ENCODE measurements around the gene ELL.

The ELL gene

DNA sequence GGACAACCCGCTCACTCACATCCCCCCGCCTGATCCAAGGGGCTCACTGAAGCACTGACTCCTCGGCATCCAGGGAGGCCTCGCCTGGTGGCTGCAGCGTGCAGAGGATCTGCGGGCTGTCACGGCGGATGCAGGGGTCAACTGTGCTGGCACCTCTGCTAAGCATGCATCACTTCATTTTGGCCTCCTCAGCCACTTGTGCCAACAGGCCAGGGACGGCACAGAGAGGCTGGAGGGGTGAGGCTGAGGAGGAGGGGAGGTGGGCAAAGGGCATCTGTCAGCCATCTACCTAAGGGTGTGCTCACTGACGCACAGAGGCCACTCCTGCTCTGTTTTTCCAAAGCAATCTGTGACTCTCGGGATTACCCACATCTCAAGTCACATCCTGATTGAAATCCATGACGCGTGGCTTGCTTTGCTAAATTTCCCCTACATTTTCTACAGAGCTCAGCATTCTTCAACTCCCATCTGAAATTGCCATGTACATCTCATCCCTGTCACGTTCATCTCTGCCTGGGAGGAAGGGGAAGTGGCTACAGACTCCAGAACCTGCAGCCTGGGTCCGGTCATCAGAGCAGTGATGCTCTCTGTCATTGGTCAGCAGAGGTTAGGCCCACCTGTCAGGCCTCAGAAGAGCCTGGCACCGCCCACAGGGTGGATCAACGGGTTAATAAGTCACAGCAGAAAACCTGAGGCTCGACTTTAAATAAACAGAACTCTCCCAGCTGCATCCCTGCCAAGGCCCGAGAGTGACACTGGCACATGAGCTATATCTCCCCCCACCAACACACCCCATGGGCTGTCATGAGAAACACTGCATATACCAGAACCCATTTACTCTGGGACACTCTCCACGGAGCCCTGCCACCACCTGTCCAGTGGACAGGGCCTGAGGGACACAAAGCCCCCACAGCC is 17.6 kb downstream of the ELL start:
- no peak for DNase-seq

DNA sequence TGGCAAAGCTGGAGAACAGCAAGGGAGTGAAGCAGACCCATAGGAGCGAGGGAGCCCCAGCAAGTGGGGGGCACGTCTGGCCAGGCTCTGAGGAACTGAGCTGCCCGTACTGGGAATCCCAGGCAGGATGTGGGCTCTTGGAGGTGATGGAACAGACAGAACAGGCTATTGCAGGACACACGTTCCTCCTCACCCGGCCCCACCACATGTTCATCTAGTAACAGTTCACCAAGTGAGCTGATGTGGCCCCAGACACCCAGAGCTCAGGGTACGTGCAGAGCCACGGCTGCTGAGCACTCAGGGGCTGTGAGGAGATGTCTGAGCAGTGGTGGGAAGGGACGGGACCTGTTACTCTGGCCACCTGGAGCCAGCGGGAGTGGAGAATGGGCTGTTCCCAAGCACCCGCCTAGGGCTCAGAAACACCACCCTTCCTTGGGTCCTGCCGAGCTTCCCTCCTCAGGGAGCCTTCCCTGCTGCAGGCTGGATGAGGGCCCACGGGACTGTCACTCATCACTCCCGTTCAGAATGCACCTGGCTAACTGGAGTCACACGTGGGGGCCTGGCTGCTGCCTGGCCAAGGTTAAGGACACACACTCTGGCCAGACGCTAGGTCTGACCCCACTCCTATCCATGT is 18.4 kb downstream of the ELL start:
- no peak for DNase-seq

DNA sequence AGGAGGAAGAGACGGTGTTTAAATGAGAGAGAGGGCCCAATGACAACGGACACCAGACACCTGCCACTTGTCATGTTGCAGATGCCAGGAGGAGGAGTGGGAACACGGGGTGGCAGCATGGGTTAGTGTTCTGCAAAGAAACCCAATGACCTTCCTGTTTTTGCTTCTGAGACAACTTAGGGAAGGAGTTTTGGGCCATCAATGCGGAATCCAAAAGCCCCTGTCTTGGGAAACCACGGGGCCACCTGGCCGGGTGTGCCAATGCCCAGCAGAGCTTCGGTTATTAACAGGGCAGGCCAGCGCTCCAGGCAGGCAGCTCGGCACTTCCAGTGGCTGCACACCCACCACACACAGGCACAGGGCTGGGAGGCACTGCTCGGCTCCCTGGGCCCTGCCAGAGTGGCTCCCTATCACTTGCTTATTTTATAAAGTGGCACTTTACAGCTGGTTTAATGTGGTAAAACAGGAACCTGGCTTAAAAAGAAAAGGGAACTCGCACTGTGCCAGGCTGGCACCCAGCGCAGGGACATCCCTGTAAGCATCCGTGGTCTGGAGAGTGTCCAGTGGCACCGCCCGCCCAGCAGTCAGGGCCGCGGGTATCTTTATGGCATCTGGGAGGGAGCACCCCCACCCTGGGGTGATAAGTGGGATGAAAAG is 19.1 kb downstream of the ELL start:
- no peak for DNase-seq

DNA sequence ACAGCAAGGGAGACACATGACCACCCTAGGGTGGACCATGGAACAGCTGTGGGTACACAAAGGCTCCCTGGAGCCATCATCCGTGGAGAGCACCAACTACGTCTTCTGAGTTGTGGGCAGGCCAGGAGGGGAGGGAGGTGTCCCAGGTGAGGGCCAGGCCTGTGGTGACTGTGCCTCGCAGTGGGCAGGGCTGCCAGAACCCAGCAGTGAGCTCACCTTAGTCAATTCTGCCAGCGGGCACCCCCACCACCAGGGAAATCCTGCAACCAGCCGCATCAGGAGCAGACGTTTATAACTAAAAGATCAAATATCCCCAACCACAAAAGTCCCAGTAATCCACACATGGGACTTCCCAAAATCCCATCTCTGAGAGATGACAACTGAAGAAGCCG is 19.6 kb downstream of the ELL start:
- no peak for DNase-seq

DNA sequence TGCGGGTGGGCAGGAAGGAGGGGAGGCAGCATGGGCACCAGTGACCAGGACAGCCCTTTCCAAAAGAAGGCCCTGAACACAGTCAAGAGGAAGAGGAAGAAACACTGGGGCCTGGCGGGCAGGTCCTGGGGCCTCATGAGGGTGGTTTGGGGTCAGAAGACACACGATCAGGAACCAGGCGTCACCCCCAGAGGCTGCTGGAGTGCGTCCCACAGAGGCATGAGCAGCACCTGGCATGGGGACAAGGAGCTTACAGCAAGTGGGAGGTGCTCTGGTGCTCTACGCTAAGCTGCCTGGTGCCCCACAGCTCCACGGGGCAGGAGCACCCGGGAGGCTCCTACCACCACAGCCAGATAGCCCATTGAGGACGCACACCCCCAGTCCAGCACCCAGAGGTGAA is 20.0 kb downstream of the ELL start:
- no peak for DNase-seq

DNA sequence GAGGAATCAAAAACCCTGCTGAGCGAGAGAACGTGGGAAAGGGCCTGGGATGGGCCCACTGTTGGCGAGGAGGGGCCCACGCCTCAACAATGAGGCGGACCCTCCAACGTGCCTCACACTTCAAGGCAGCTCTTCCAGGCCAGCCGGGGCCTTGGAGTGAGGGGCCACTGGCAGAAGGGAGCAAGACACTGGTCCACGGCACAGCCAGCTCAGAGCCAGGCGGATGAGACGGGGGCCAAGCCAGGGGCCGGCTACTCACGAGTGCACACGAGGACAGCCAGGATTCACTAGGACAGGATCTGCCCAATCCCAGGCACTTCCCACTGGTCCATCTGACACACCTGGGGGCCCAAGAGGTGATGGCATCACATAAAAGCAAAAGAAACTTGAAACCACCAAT is 20.5 kb downstream of the ELL start:
- no peak for DNase-seq

DNA sequence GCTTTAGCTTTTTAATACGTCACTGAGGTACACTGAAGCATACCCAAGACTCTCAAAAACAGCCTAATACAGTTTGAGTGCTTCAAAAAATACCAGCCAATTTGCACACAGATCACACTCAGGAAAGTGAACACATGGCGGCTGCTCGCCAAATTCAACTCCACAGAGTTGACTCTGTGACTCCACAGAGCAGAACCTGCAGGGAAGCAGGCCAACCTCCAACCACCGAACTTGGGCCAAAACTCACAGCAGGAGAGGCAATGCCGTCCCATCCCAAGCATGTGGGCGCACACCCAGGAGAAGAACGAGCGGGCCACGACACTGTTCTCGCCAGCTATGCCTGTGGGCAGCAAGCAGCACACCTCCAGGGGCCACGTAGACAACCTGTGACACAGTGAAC is 21.1 kb downstream of the ELL start:
- DNase-seq = no peak

DNA sequence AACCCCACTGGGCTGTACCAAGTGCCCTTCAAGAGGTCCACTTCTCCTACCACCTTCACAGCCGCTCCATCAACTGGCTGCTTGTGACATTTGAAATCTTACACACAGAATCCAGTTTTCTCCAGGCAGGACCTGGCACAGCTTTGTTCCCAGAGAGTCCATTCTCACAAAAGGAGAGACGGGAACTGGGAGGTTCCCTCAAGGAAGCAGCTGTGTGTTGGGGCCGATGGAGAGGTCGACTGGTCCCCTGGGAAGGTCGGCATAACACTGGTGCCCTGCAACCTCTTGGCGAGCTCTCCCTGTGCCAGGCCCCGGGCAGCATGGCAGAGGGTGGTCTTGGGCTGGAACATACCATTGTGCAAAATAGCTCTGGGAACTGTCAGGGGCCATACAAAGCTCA is 21.5 kb downstream of the ELL start:
- no peak for DNase-seq

DNA sequence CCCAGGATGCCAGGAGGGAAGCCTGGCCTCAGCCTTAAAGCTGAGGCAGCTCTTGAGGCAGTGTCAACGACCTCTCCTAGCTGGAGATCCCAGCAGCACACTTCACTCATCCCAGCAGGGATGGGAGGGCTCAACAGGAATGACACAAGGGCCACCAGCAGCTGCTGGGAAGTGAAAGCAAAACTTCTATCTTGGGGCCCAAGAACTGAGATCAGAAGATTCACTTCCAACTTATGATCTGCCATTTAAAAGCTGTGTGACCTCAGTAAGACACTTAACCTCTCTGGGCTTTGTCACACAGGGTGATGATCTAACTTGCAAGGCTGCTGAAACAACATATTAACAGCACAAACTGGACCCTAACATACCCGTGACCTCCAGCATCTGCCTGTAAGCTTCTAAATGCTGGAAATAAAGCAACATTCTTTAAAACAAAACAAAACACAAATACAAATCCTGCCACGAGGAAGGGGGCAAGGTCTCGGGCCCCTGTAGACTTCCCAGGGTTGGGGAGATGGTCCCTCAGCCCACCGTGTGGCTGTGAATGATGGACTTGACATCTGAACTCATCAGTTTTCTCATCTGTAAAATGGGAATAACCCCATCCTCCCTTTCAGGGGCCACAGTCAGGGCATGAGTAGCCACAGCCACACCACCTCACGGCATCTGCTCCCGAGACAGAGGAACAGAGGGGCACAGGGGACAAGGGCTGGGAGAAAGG is 22.7 kb downstream of the ELL start:
- DNase-seq = no peak

DNA sequence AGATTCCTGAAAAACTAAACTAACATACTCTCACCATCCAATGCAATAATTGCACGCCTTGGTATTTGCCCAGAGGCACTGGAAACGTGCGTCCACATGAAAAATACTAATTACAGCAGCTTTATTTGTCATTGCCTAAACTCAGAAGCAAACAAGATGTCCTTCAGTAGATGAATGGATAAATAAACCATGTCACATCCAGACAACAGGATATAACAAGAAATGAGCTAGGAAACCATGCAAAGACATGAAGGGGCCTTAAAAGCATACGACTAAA is 25.0 kb downstream of the ELL start:
- DNase-seq = no peak

DNA sequence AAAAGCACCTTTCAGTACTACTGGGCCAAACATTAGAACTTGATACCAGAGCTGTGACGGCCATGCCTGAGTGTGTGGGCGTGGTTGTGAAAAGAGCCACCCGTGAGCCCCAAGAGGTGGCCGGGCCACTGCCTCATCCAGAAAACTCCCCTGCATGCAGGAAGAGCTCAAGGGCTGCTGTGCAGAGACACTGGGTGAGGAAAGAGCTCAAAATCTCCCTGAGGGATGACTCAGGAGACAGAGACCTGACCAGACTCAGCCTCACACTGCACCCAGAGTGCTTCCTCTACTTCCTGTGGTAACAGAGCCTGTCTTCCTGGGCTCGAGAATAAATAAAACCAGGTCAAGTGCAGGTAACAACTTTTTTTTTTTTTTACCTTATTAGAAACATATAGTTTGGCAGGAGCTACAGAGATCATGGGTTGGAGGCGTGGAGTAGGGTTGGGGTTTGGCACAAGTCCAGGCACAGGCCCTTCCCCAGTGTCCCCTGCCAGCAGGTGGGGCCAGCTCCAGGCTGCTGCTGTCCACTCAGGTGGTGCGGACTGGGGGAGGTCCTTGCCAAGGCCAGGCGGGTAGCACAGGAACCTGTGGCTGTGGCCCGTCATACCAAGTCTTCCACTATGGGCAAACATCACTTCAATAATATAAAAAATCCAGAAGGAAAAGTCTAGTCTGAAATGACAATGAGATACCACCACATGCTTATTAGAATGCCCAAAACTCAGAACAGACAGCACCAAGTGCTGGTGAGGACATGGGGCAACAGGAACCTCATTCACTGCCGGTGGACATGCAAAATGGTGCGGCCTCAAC is 25.5 kb downstream of the ELL start:
- peak; percentile 76 for DNase-seq

DNA sequence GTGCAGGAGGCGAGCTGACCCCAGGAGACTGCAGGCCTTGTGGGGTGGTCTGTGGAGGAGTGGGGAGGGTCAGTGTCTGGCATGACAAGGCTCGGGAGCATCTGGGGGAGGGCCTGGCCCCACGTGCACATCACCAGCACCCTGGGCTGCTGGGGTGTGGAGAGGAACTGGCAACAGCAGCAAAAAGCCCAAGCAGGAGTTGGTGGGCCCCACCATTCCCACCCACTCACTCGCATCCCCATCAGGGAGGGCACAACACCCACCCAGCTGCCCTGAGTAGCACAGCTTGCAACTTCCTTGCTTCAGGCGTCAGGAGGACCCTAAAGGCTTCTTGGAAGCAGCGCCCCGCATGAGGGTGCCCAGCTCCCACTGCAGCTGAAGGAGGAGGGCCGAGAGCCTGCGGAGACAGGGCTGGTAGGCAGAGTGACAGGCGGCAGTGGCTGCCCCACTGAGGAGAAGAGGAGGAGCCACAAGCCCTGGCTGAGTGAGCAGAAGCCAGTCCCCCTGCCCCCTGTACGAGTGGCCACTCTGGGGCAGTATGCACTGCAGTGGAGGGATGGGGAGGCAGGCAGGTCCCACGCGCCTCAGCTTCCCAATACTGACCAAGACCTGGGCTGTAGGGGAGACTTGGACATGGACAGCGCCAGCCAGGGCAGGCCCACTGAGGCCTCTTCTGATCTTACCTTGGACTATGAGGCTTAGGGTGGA is 26.5 kb downstream of the ELL start:
- DNase-seq = no peak

DNA sequence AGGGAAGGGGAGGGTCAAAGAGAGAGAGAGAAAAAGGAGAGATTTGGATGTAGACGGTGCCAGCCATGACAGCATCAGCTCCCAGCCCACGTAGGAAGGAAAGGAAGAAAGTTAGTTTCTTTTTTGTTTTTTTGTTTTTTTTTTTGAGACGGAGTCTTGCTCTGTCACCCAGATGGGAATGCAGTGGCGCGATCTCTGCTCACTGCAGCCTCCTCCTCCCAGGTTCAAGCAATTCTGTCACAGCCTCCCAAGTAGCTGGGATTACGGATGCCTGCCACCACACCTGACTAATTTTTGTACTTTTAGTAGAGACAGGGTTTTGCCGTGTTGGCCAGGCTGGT is 27.6 kb downstream of the ELL start:
- no peak for DNase-seq

DNA sequence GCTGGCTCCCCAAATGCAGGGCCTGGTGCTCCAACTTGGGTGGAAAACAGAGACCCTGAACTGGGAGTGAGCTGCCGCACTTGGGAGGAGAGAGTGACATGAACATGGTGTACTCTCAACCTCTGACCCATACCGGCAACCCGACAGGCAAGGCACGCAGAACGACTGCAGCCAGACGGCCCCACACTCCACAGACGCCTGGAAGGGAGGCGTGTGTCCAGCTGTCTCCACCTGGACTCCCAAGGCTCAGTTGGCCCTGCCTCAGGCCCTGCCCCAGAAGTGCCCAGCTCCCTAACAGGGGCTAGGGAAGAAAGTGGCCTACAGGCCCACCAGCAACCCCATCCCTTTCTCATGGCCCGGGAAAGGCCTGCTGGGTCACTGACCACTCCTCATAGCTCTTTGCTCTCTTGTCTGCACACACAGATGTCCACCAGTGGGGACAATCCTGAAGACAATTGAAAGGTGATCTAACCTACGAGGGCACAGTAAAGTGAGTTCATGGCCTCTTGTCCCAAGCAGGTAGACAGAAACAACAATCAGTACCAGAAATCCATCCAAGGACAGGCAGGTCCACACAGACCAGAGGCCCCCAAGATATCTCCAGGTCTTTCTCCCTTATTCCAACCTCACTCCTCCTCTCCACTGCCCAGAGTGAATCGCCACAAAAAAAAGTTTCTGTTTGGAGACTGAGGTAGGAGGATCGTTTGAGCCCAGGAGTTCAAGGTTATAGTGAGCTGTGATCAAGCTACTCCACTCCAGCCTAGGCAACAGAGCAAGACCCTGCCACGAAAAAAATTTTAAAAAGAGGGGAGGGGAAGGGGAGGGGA is 28.2 kb downstream of the ELL start:
- no peak for DNase-seq

DNA sequence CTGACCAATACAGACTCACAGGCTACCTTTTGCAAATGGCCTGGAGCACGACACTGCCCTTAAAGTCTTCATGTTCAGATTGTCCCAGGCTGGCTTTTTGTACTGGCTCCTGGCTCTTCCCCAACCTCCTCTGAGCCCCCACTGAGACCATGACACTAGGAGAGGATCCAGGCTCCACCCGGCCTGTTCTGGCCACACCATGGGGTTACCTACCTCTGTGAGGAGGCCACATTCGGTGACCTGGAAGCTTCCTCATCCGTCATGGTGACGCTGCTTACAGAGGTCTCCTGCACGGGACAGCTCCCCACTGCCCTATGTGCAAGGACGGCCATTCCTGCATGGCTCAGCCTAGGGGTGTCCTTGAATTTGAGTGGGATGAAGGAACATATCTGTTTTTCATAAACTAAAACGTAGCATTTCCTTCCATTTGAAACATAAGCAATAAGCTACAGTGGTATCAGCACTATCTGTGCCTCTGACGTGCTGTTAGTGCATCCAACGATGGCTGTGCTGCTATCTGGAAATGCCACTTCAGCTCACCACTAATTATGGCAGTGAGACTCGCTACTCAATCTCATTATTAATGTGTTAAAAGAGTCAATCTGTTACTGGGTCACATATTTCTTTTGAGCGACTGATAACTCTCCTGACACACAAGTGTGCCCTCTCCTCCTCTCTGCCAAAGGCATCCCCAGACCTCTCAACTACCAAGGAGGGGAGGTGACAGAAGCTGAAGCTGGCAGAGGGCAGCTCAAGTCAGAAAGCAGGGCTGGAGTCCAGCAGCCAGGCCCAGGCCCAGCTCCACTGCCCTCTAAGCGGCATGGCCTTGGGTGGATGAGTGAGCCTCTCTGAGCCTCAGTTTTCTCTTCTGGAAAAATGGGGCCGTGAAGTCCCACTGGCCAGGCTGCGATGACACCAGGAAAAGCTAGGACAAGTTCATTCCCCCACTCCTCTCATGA is 29.6 kb downstream of the ELL start:
- DNase-seq = no peak

DNA sequence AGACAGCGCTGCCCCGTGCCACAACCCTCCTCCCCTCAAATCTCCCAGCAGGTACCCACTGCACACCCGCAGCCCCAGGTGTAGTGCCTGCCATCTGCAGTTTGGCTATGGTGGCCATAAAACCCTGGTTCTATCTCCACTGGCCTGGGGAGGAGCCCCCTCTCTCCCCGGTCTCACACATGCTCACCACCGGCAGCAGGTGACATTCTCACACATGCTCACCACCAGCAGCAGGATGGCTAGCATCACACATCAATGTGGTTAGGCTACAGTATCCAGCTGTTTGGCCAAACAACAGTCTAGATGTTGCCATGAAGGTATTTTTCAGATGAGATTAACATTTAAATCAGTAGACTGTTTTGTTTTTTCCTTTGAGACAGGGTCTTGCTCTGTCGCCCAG is 31.1 kb downstream of the ELL start:
- no peak for DNase-seq

DNA sequence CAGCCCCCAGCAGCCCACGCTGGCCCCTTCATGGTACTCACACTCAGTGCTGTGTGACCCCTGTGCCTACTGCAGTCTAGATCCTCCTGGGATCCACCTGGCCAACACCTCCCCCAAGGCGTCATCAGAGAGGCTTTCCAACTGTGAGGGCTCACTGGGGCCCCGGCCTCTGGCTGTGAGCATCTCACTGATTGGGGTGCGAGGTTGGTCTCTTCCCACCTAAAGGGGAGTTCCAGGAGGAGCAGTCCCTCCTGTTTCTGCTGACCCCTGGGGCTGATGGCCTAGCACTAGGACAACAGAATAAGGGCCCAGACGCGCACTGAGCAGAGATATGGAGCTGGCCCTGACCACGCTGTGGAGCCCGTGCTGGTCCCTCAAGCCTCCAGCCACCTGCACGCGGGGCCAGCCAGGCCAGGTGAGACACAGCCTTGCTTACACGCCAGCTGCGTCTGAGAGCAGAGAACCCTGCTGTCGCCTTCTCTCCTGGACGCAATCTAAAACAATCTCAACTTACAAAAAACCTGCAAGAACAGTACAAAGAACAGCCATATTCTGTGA is 32.2 kb downstream of the ELL start:
- no peak for DNase-seq

DNA sequence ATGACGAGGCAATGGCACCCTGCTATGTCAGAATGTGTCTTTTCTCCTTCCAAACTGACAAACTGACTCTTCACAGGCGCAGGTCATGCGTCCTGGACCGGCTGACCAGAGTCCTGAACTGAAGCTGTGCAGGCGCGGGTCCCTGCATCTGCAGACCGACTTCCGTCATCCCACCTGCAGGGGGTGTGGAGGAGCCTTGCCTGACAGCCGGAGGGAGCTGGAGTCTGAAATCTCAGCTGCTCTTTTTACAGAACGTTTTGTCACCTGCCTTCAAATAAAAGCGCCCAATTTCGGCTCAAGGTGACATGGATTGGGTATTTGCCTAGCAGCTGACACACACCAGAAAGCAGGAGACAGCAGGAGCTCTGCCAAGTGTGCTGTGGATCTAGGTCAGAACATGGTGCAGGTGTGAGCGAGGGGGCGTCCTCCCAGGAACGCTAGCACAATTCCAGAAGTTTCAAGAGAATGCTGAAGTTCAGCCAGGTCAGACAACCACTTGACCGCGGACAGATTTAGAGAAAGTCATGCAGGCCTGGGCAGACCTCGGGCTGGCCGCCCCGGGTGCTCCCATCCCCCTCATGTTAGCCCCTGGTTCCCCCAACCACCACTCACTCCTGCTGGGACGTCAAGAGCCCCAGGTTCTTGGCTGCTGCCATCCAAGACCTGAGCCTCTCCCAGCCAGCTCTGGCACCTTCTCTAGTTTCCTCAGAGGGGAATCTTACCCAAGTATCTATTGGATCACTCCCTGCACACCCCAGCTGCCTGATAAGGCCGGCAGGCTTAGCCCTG is 32.8 kb downstream of the ELL start:
- peak; percentile 86 for DNase-seq

DNA sequence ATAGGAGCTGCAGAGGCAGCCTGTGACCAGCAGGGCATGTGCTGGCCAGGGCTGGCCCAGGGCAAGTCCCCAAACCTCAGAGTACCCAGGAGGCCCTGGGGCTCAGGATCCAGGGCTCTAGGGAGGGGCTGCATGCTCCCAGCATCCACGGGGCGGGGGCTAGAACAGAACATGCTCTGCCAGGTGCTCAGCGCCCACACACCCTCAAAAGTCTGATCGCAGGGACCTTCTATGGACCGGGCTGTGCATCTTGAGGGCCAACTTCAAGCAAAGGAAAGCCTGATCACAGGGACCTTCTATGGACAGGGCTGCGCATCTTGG is 33.5 kb downstream of the ELL start:
- DNase-seq = no peak
